GM18951 (cell line): Measurements from ENCODE around the gene LSM2.
"Not testable (repeated sequence)": the region's sequence is repeated elsewhere in the genome, so short reads cannot be mapped to it uniquely, and the experiment has no call there.

Experiments used
- POLR2A ChIP-seq: IDR thresholded peaks from 4 replicates; pipeline ENCODE4 v1.6.1; 2011; ENCODE audit warnings: mild to moderate bottlenecking; ENCODE audit not compliant: insufficient read length, insufficient read depth; ENCODE audit errors: extremely low read depth
- in situ Hi-C: fragments of 300-500 bp; cut with MboI; formaldehyde crosslinking; loops from one replicate; pipeline ENCODE4 v1.12.0; 2022; ENCODE audit warnings: low sequenced_read_pairs, mixed read lengths, inconsistent platforms; ENCODE audit not compliant: unreplicated experiment

Gene LSM2

GRCh38 chr6:31799781-31800180 lies 7.0 kb downstream of the LSM2 start:
- TF ChIP-seq POLR2A, result no peak
- in situ Hi-C loops, result no loop called here

- in situ Hi-C loops, result no loop called here
- TF ChIP-seq POLR2A, result no peak
These were observed 9.2 kb downstream of the LSM2 start for GRCh38 chr6:31797588-31797987.

- TF ChIP-seq POLR2A, result no peak
- in situ Hi-C loops, result no loop called here
These were observed 9.8 kb downstream of the LSM2 start for GRCh38 chr6:31796993-31797385.

- peak; percentile 68 for TF ChIP-seq POLR2A
- in situ Hi-C loops, result no loop called here
These were observed 11.0 kb downstream of the LSM2 start, which contains the start of gene VARS1 for GRCh38 chr6:31795616-31796298. TSS of gene VARS1 (minus strand) at chr6:31795752. CDS start at chr6:31795217, 535 bp downstream.

- in situ Hi-C loops, result no loop called here
- no peak for TF ChIP-seq POLR2A
These were observed 11.7 kb downstream of the LSM2 start for GRCh38 chr6:31794866-31795615.

GRCh38 chr6:31794294-31794865 lies 12.4 kb downstream of the LSM2 start:
- in situ Hi-C loops, result no loop called here
- TF ChIP-seq POLR2A, result no peak

- in situ Hi-C loops, result not testable (repeated sequence)
These were observed 12.9 kb downstream of the LSM2 start for GRCh38 chr6:31793927-31794245.

- no peak for TF ChIP-seq POLR2A
- in situ Hi-C loops, result no loop called here
These were observed 14.0 kb downstream of the LSM2 start for GRCh38 chr6:31792761-31793171.

GRCh38 chr6:31792090-31792374 lies 14.7 kb downstream of the LSM2 start:
- TF ChIP-seq POLR2A, result no peak
- in situ Hi-C loops, result no loop called here

- TF ChIP-seq POLR2A, result no peak
- in situ Hi-C loops, result no loop called here
These were observed 15.3 kb downstream of the LSM2 start for GRCh38 chr6:31791324-31792089.

GRCh38 chr6:31785475-31785874 lies 21.3 kb downstream of the LSM2 start:
- no peak for TF ChIP-seq POLR2A

GRCh38 chr6:31784098-31784925 lies 22.5 kb downstream of the LSM2 start:
- in situ Hi-C loops, result no loop called here
- no peak for TF ChIP-seq POLR2A

More at GRCh38 chr6:31785475-31785874, 21.3 kb downstream of the LSM2 start:
- in situ Hi-C loops, result no loop called here
